Activated naive CD4-positive, alpha-beta T cell (primary cell): ENCODE measurements around the gene IFI27.

Experiments
- DNase-seq, 4 experiments: peaks; one replicate each; lab custom pipeline; 2025; lab: John Stamatoyannopoulos, UW

The IFI27 gene

GRCh38 chr14:94125659-94126418 is 15.3 kb downstream of the IFI27 start:
- no peak for DNase-seq

- no peak for DNase-seq
Measured at GRCh38 chr14:94126419-94126677, 15.8 kb downstream of the IFI27 start.

- DNase-seq, result no peak
Measured at GRCh38 chr14:94126800-94127199, 16.3 kb downstream of the IFI27 start.

- no peak for DNase-seq
Measured at GRCh38 chr14:94127330-94127729, 16.8 kb downstream of the IFI27 start.

- DNase-seq, result no peak
Measured at GRCh38 chr14:94128216-94128839, 17.8 kb downstream of the IFI27 start.

- peak; percentile 12 to 55 (median 33) for DNase-seq
Measured at GRCh38 chr14:94129111-94129757, 18.7 kb downstream of the IFI27 start, which contains the start of gene IFI27L2. IFI27L2 (minus strand) TSS chr14:94129604; CDS start chr14:94129564, 40 bp downstream.

GRCh38 chr14:94129758-94130414 is 19.4 kb downstream of the IFI27 start:
- peak in 1 of 4 experiments; percentile 14 for DNase-seq

- peak in 2 of 4 experiments; percentile 10 to 22 for DNase-seq
Measured at GRCh38 chr14:94132285-94132887, 21.9 kb downstream of the IFI27 start.

- no peak for DNase-seq
Measured at GRCh38 chr14:94135476-94135875, 24.9 kb downstream of the IFI27 start.

GRCh38 chr14:94136575-94137331 is 26.2 kb downstream of the IFI27 start:
- DNase-seq, result peak; percentile 76 to 81 (median 78)

GRCh38 chr14:94138251-94138650 is 27.7 kb downstream of the IFI27 start:
- no peak for DNase-seq

GRCh38 chr14:94139006-94139405 is 28.5 kb downstream of the IFI27 start:
- DNase-seq, result no peak

- no peak for DNase-seq
Measured at GRCh38 chr14:94139421-94139820, 28.9 kb downstream of the IFI27 start.

- no peak for DNase-seq
Measured at GRCh38 chr14:94142247-94142646, 31.7 kb downstream of the IFI27 start.

- DNase-seq, result no peak
Measured at GRCh38 chr14:94142836-94143235, 32.3 kb downstream of the IFI27 start.

GRCh38 chr14:94143239-94143638 is 32.7 kb downstream of the IFI27 start:
- no peak for DNase-seq

GRCh38 chr14:94143711-94144110 is 33.2 kb downstream of the IFI27 start:
- DNase-seq, result no peak

- DNase-seq, result no peak
Measured at GRCh38 chr14:94144765-94145164, 34.2 kb downstream of the IFI27 start.

GRCh38 chr14:94145902-94146527 is 35.5 kb downstream of the IFI27 start:
- DNase-seq, result no peak

- no peak for DNase-seq
Measured at GRCh38 chr14:94152676-94153075, 42.1 kb downstream of the IFI27 start.

- DNase-seq, result no peak
Measured at GRCh38 chr14:94153750-94154342, 43.3 kb downstream of the IFI27 start.
